ENCODE results near the gene ERBIN.
A peak's percentile ranks its signal among the peaks of the same experiment; 100 is the strongest.
"Not testable (repeated sequence)": the region's sequence is repeated elsewhere in the genome, so short reads cannot be mapped to it uniquely, and the experiment has no call there.

ERBIN gene

DNA sequence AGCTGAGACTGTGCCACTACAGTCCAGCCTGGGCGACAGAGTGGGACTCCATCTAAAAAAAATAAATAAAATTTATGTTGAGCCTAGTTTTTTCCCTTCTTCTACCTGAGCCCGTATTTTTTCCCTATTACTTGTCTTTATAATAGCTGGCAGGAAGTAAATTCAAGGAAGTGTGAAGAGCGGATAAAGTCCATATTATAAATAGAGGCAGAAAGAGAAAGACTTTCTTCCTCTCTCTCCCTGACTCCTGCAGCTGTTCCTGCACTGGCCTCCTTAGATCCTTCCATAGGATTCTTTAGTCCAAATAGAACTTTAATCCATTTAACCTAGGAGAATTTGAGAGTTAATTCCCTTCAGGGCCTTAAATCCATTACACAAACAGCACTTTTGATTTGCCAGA is 10.3 kb upstream of the ERBIN start:
- no peak for DNase-seq

DNA sequence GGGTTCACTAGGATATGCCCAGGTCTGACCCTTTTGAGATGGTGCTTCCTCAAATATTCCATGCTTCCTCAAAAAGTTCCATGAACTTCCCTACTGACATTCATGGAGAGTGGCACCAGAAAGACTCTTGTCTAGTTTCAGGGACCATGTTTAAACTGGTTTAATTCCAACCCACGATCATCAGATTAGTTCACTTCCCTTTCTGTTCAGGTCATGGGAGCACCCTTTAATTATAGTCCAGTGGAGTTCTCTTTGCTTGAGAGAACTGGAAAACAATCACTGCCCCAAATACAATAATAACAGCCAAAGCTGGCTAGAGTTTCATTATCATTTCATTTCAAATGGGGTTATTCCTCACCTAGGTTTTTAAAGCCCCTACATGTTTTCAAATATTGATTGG is 9.7 kb upstream of the ERBIN start:
- peak in 1 of 2 donors; percentile 46 for DNase-seq

- peak in 1 of 2 donors; percentile 32 for DNase-seq
Observed at GRCh38 chr5:65919773-65920172, 6.6 kb upstream of the ERBIN start.

DNA sequence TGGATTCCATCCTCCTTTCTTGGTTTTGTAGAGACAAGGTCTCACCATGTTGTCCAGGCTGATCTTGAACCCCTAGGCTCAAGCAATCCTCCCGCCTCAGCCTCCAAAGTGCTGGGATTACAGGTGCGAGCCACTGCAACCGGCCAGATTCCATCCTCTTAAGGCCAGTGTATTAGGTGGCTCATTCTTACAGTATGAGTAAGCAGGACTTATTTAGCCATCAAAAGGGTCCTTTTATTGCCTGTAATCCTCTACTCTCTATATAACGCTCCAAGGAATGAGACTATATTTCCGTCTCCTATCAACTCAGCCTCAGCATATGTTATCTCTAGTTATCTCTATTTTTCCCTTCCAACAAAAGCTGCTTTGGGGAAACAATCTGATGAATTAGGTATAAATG is 3.0 kb upstream of the ERBIN start:
- no peak for DNase-seq

- DNase-seq, result no peak
Observed at GRCh38 chr5:65924366-65925043, 1.9 kb upstream of the ERBIN start.

DNA sequence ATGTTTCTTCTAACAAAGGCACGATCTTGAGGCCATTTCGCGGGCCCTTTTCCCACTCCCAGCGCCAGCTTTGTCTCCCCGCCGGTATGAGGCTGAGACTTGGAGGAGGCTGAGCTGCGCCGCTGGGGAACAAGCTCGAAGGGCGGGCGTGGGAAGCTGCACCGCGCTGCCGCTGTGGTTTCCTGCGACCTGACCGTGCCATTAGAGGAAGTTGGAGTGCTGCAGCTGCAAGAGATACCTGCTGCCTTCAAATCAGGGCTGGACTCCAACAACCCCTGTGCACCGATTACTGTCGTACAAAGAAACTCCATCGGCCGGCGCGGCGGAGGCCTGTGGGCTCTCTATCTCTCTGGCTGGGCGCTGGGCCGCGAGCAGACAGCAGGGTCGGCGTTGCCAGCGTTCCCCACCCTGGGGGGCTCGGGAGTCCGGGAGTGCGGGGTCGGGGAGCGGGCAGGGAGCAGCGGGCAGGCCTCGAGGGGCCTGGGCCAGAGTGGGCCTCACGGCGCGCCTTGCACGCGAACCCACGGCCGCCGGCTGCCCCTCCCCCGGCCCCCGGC is 1.3 kb upstream of the ERBIN start:
- peak; percentile 73 to 90 for DNase-seq

DNA sequence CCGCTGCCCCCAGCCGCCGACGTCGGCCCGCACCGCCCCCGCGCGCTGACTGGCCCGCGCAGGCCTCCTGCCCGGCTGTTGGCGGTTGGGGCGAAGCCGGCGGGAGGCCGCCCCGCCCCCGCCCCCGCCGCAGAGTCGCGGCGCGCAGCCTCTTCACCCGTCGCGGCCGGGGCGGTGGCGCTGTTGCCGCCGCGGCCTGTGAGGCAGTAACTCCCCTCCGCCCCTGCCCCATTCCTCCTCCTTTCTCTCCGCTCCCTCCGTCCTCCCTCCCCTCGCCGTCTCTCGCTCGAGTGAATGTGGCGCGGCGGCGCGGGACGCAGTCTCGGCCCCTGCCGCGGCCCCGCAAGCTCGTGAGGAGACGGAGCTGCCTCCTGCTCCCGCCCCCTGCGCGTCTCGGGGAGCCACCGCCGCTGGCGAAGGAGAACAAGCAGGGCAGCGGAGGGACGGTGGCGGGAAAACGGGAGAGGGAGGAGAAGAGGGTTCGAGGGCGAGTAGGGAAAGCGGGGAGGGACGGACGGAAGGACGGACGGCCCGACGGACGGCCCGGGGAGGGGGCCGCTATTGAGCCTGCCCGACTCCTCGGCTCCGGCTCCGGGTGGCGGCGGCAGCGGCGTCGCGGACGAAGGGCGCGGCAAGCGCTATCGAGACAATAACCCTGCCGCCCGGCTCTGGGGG is 637 bp upstream of the ERBIN start:
- peak; percentile 61 to 69 for DNase-seq

- peak; percentile 22 to 29 for DNase-seq
Observed at GRCh38 chr5:65926893-65927292, 518 bp downstream of the ERBIN start.

DNA sequence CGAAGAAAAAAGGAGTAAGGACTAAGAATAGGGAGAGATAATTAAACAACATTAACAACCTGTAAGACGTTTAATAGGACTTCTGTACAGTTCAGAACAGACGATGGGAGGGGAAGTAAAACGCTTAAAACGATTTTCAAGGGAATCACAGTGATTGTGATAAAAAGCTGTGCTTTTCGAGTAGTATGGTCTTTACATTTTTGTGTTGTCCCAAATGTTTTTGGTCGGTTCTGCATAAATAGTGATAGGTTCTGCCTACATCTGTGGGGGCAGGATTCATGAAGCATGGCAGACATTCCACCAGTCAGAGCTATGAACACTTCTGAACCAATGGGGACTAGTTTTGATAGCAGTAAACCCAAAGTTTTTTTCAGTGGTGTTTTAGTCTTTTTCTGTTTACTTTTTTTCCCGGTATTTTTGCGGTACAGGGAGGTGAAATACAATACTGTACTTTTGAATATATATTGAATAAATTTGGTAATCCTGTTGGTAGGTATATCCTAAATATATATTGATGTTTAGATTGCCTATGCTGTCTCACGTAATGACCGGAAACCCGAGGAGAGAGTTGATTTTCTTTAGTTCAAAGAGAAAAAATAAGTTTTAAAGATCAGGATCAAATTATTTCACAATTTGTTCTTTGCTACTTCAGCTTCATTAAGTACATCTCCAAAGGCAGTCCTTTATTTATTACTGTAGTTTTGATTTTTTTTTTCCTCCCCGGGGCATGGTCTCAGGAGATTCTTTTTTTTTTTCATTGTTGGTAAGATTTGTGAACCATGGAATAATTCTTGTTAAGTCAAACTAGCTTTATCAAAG is 1.3 kb downstream of the ERBIN start:
- peak; percentile 49 to 66 for DNase-seq

DNA sequence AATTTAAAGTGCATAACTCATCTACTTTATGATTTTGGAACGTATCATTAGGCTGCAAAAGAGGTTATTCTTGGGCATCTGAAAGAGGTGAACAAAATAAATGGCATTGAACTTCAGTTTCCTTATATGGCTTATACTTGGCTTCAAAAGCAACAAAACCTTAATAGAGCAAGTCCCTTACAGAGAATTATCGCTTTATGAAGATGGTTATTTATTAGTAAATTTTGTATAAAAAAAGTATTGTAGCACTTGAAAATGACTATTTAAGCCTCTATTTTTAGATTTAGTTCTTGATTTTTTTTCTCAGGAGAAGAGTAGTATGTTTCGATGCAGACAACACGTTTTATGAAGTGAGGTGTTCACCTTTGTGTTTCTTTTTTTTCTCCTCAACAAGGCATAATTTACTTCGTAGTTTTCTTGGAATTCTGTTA is 2.0 kb downstream of the ERBIN start:
- no peak for DNase-seq

- no peak for DNase-seq
Observed at GRCh38 chr5:65928860-65929259, 2.5 kb downstream of the ERBIN start.

DNA sequence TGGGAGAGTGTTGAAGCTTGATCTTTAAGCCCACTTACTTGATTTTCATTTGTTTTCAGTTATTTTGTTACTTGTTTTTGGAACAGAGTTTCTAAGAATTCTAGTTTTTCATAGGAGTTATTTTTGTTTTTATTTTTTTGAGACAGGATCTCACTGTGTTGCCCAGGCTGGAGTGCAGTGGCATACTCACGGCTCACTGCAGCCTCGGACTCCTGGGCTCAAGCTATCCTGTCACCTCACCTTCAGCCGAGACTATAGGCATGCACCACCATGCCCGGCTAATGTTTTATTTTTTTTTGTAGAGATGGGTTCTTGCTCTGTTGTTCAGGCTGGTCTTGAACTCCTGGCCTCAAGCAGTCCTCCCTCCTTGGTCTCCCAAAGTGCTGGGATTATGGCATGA is 6.3 kb downstream of the ERBIN start:
- DNase-seq, result no peak

DNA sequence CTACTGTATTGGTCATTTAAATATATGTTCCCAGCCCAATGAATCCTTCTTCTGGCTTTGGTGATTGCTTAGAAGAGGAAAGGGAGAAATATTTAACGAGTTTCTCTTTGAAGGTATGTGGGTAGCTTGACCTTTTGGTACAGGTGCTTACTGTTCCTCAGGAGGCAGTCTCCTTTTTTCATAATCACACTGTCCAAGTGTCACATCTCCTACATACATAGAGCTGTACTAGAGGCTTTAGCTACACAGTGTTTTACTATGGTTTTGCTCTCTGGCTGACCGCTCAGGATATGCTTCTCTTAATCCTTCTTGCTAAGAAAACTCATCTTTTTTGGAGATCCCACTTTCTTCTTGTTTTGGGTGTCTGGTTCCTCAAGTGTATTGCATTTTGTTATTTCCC is 6.9 kb downstream of the ERBIN start:
- no peak for DNase-seq

DNA sequence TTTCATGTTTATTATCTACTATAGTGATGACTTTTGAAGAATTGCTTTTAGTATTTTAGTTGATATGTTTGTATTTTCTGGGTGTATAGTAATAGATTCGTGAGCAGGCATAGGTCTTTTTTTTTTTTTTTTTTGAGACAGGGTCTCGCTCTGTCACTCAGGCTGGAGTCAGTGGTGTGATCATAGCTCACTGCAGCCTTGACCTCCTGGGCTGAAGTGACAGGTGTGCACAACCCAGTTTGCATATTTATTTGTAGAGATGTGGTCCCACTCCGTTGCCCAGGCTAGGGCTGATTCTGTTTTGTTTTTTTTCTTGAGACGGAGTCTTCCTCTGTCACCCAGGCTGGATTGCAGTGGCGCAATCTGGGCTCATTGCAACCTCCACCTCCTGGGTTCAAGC is 11.9 kb downstream of the ERBIN start:
- no peak for DNase-seq

DNA sequence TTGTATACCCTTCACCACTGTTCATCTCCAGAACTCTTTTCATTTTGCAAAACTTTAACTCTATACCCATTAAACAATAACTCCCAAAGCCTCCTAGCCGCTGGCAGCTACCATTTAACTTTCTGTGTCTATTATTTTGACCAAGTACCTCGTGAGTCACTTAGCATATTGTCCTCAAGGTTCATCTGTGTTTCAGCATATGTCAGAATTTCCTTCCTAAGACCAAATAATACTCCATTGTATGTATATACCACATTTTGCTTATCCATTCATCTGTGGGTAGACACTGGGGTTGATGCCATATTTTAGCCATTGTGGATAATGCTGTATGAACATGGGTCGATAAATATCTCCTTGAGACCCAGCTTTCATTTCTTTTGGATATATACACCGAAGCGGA is 17.4 kb downstream of the ERBIN start:
- DNase-seq, result no peak

DNA sequence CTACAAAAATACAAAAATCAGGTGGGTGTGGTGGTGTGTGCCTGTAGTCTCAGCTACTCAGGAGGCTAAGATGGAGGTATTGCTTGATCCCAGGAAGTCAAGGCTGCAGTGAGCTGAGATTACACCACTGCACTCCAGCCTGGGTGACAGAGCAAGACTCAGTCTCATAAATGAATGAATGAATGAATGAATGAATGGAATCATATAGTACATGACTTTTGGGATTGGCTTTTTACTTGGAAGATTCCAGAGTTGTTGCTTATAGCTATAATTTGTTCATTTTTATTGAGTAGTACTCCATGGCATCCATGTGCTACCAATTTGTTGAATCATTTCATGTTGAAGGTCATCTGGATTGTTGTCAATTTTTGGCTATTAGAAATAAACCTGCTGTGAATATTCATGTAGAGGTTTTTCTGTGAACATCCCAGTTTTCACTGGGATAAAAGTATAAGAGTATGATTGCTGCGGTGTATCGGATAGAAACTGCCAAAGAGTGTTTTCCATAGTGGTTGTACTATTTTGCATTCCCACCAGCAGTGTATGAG is 19.9 kb downstream of the ERBIN start:
- DNase-seq, result no peak

DNA sequence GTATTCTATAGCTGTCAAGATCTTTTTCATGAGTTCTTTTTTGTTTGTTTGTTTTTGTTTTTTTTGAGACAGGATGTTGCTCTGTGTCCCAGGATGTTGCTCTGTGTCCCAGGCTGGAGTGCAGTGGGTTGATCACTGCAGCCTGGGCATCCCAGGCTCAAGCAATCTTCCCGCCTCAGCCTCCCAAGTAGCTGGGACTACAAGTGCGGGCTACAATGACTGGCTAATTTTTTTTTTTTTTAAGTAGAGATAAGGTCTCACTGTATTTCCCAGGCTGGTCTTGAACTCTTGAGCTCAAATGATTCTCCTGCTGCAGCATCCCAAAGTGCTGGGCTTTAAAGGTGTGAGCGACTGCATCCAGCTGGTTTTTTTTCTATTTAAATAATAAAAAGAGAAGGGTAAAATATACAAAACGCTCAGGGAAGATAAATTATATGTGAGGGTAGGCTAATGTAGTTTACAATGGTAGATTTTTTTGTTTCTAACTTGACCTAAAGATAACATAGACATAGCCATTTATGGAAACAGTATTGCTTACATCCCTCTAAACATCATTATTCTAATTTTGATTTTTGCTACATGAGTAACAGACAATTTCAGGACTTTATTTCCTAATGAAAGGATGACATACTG is 21.9 kb downstream of the ERBIN start:
- no peak for DNase-seq

DNA sequence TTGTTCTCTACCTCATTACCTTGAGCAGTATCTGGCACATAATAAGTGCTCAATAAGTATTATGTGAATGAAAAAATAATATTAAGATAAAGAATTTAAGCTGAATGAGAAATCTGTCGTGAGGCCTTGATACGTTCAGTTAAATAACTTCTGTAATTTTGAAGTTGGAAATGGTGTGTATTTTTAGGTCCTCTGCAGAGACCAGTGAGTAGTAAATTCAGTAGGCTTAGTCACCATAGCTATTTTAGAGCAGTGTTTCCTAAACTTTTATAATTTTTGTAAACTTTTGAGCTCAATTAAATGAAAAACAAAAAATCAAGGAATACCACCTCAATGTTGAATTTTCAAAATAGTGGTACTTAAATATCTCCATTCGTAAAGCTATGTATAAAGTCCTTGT is 25.0 kb downstream of the ERBIN start:
- no peak for DNase-seq

GRCh38 chr5:65952259-65952658 is 25.9 kb downstream of the ERBIN start:
- no peak for DNase-seq

DNA sequence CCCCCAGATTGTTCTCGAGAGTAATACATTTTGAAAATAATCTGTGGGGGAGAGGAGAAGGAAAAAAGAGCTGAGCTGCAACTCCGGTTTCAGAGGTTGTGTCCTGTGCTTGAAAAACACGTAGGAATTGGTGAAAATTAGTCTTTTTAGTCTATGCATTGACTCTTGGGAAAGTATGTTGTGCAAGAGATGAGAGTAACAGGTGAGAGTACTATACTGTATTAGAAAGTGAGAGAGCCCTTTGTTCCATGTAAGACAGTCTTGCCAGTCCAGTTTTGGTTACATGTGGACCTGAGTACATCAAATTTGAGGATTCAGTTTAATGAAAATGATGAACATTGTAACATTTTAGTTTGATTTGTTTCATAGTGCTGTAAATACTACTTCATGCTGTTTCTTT is 27.8 kb downstream of the ERBIN start:
- no peak for DNase-seq

DNA sequence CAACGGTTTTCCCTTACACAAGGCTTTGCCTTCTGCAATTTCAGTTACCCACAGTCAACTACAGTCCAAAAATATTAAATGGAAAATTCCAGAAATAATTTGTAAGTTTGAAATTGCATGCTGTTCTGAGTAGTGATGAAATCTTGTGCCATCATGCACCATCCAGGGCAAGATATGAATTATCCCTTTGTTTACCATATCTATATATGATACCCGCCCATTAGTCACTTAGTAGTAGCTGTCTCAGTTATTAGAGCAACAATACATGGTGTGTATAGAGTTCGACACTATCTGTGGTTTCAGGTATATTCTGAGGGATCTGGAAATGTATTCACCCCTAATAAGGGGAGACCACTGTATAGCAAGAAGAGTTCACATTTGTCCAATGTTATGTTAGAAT is 29.4 kb downstream of the ERBIN start:
- DNase-seq, result no peak

- not testable (repeated sequence) for DNase-seq
Observed at GRCh38 chr5:65957703-65958102, 31.3 kb downstream of the ERBIN start.

DNA sequence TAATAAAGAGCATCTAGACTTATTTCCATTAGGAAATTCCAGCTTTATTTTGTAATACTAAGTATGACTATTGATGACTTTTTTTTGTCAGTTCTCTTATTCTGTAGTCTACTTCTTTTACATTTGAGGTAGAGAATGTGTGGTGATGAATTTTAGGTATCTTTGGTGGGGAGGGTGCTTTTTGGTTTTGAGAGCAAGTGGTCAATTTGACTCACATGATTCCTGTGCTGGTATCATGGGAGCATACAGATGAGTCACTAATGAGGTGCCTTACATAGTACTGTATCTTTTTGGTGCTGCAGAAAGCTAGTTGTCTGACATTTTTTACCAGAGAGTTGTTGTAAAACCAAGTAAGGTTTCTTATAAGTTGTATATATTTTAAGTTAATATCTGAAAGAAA is 35.3 kb downstream of the ERBIN start:
- peak; percentile 43 to 50 for DNase-seq

Measured in inflammatory macrophage treated with lipopolysaccharide for 1 hour (primary cell).